Spleen (tissue), 7 donors: ENCODE measurements around the gene KIF26B.

Experiments used
- POLR2AphosphoS5 ChIP-seq, 3 donors: sonication (generic); formaldehyde crosslinking; IDR thresholded peaks; one replicate each; pipeline ENCODE4 v1.5.1; 2017; ENCODE audit warnings: antibody characterized with exemption in 3 of 3
- TF ChIP-seq, protein P1 (sequence below), 11 experiments: fragments of 200-600 bp in 7 of 11; fragments of 450-650 bp in 4 of 11; sonication (generic) in 4 of 11; IDR thresholded peaks in 8 of 11; conservative IDR thresholded peaks in 3 of 11; 1 replicate in 7 of 11; 2 replicates in 4 of 11; pipeline versions ENCODE4 v1.4.0 to v1.8.0; 2016 to 2021; ENCODE audit warnings: antibody characterized with exemption in 11 of 11, inconsistent platforms in 4 of 11, mild to moderate bottlenecking in 1 of 11
- donor health status: DM: no; HTN: no; CAD: no; lungs with moderate emphysema.
- donor health status: DM: no; HTN: no; CAD: no.
- donor health status: DM: no; HTN: no; CAD: no.

DNA sequence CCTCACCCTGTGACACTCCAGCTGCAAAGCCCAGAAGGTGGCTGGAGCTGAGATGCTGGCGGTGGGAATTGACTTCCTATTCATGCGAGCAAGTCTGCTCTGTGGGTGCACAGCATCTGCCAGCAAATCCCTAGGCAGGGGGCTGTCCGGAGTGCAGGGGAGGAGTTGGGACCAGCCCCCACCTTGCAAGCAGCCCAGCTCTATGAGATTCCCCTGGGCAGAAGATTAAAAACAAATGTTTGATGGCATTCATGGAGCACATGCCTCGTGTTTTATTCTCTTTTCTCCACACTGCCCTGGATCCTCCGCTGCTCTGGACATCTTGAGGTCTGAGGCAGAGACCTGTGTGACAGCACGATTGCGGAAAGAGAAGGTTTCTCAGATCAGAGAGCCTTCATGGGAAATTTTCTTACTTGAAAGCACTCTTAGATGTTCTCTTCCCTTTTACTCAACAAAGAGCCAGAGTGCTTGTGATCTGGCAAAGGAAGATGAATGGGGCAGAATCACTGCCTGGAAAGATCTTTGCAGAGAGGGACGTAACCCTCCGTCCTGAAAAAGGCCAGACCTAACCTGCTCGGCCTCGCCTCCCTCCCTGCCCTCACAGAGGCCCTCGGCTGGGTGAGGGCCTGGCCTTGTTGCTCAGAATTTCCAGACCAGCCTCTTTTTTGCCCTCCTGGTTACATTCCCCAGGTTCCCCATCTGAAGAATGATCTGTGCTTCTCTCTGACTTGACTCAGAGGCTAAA is 597.1 kb downstream of the KIF26B start:
- TF ChIP-seq, protein P1, sequence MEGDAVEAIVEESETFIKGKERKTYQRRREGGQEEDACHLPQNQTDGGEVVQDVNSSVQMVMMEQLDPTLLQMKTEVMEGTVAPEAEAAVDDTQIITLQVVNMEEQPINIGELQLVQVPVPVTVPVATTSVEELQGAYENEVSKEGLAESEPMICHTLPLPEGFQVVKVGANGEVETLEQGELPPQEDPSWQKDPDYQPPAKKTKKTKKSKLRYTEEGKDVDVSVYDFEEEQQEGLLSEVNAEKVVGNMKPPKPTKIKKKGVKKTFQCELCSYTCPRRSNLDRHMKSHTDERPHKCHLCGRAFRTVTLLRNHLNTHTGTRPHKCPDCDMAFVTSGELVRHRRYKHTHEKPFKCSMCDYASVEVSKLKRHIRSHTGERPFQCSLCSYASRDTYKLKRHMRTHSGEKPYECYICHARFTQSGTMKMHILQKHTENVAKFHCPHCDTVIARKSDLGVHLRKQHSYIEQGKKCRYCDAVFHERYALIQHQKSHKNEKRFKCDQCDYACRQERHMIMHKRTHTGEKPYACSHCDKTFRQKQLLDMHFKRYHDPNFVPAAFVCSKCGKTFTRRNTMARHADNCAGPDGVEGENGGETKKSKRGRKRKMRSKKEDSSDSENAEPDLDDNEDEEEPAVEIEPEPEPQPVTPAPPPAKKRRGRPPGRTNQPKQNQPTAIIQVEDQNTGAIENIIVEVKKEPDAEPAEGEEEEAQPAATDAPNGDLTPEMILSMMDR (IDR thresholded peaks at IDR 0.05 in 8 of 11, conservative IDR thresholded peaks at IDR 0.05 in 3 of 11): no peak
- no peak for TF ChIP-seq POLR2AphosphoS5 (IDR thresholded peaks at IDR 0.05)
